HCT116 (cell line): ENCODE results near the gene TFE3.
"Not testable (repeated sequence)": the region's sequence is repeated elsewhere in the genome, so short reads cannot be mapped to it uniquely, and the experiment has no call there.

Experiments used
- ATF3 ChIP-seq: IDR thresholded peaks from 2 replicates; pipeline ENCODE4 v1.6.1; 2012
- CBX3 ChIP-seq: IDR thresholded peaks from 2 replicates; pipeline ENCODE4 v1.6.1; 2012; ENCODE audit warnings: low read depth
- CEBPB ChIP-seq: IDR thresholded peaks from 2 replicates; pipeline ENCODE4 v1.6.1; 2012; ENCODE audit warnings: low read depth
- CTCF ChIP-seq, 3 experiments: fragments of 200-600 bp in 1 of 3; sonication (generic) in 1 of 3; IDR thresholded peaks in 2 of 3; conservative IDR thresholded peaks in 1 of 3; 2 replicates each; pipeline ENCODE4 v1.5.1; 2012 to 2017; ENCODE audit warnings: low read depth in 2 of 3, low read length in 2 of 3, antibody characterized with exemption in 1 of 3, borderline replicate concordance in 1 of 3, control low read depth in 1 of 3, mild to moderate bottlenecking in 1 of 3, mixed read lengths in 1 of 3, mixed run types in 1 of 3, moderate library complexity in 1 of 3; ENCODE audit not compliant: insufficient read depth in 1 of 3
- EZH2 ChIP-seq: fragments of 200-600 bp; sonication (generic); IDR thresholded peaks from 2 replicates; pipeline ENCODE4 v1.6.1; 2017; ENCODE audit warnings: antibody characterized with exemption, mixed run types
- EZH2phosphoT487 ChIP-seq: fragments of 200-600 bp; IDR thresholded peaks from 2 replicates; pipeline ENCODE4 v1.6.1; 2018; ENCODE audit warnings: antibody characterized with exemption, borderline replicate concordance
- FOSL1 ChIP-seq: IDR thresholded peaks from 2 replicates; pipeline ENCODE4 v1.6.1; 2012; ENCODE audit warnings: low read depth
- MAX ChIP-seq: IDR thresholded peaks from 2 replicates; pipeline ENCODE4 v1.6.1; 2012
- POLR2A ChIP-seq: IDR thresholded peaks from 2 replicates; pipeline ENCODE4 v1.7.0; 2011; ENCODE audit warnings: borderline replicate concordance; ENCODE audit not compliant: insufficient read depth, insufficient read length; ENCODE audit errors: extremely low read depth
- POLR2AphosphoS5 ChIP-seq: IDR thresholded peaks from 2 replicates; pipeline ENCODE4 v1.6.1; 2011; ENCODE audit warnings: mild to moderate bottlenecking, low read depth, low read length, moderate library complexity
- TCF7L2 ChIP-seq: IDR thresholded peaks from 2 replicates; pipeline ENCODE4 v1.7.0; 2011; ENCODE audit warnings: borderline replicate concordance, inconsistent platforms; ENCODE audit not compliant: insufficient read depth, insufficient read length; ENCODE audit errors: extremely low read depth
- YY1 ChIP-seq: IDR thresholded peaks from 2 replicates; pipeline ENCODE4 v1.6.1; 2011; ENCODE audit warnings: low read length, low read depth, moderate library complexity, mild to moderate bottlenecking; ENCODE audit not compliant: insufficient replicate concordance; ENCODE audit errors: extremely low read depth
- ZBTB33 ChIP-seq: IDR thresholded peaks from 2 replicates; pipeline ENCODE4 v1.6.1; 2011; ENCODE audit warnings: mild to moderate bottlenecking, low read length, moderate library complexity; ENCODE audit not compliant: insufficient replicate concordance; ENCODE audit errors: extremely low read depth

- TF ChIP-seq YY1; POLR2AphosphoS5; POLR2A; EZH2phosphoT487; TCF7L2; CTCF (IDR thresholded peaks at IDR 0.05 in 2 of 3, conservative IDR thresholded peaks at IDR 0.05 in 1 of 3; ENCODE audit: borderline replicate concordance in 1 of 3, insufficient read depth in 1 of 3, low read depth in 2 of 3, low read length in 2 of 3); CEBPB; EZH2; ATF3; MAX; ZBTB33; FOSL1; CBX3: not testable (repeated sequence)
These were observed 62.8 kb downstream of the TFE3 start for GRCh38 chrX:48980341-48980740.
